GM21786 (cell line): ENCODE measurements around the gene AKAP13.

ENCODE experiments used
- ATAC-seq: cut with Tn5 transposase; IDR thresholded peaks from one replicate; pipeline ENCODE4 v1.9.1; 2021; ENCODE audit not compliant: unreplicated experiment

Gene AKAP13

GRCh38 chr15:85443046-85443445, 62.6 kb downstream of the AKAP13 start:
- no peak for ATAC-seq

GRCh38 chr15:85443593-85444087, 63.2 kb downstream of the AKAP13 start:
- peak; percentile 63 for ATAC-seq

GRCh38 chr15:85444122-85444745, 63.8 kb downstream of the AKAP13 start:
- ATAC-seq = no peak

- no peak for ATAC-seq
Measured at GRCh38 chr15:85445361-85445760, 65.0 kb downstream of the AKAP13 start.

GRCh38 chr15:85451099-85451700, 70.8 kb downstream of the AKAP13 start:
- no peak for ATAC-seq

GRCh38 chr15:85452436-85452835, 72.0 kb downstream of the AKAP13 start:
- no peak for ATAC-seq

- ATAC-seq = no peak
Measured at GRCh38 chr15:85453144-85453872, 72.9 kb downstream of the AKAP13 start.

GRCh38 chr15:85454403-85454802, 74.0 kb downstream of the AKAP13 start:
- ATAC-seq = no peak

- ATAC-seq = no peak
Measured at GRCh38 chr15:85455891-85456290, 75.5 kb downstream of the AKAP13 start.

- no peak for ATAC-seq
Measured at GRCh38 chr15:85456798-85457197, 76.4 kb downstream of the AKAP13 start.

- peak; percentile 74 for ATAC-seq
Measured at GRCh38 chr15:85457392-85457968, 77.1 kb downstream of the AKAP13 start.

GRCh38 chr15:85458764-85459163, 78.4 kb downstream of the AKAP13 start:
- no peak for ATAC-seq

- ATAC-seq = no peak
Measured at GRCh38 chr15:85462029-85462428, 81.6 kb downstream of the AKAP13 start.

- ATAC-seq = no peak
Measured at GRCh38 chr15:85463276-85463892, 83.0 kb downstream of the AKAP13 start.

- ATAC-seq = no peak
Measured at GRCh38 chr15:85463976-85464375, 83.6 kb downstream of the AKAP13 start.

GRCh38 chr15:85464471-85464870, 84.1 kb downstream of the AKAP13 start:
- no peak for ATAC-seq

- ATAC-seq = no peak
Measured at GRCh38 chr15:85470563-85471271, 90.3 kb downstream of the AKAP13 start.

GRCh38 chr15:85472349-85472748, 91.9 kb downstream of the AKAP13 start:
- no peak for ATAC-seq

GRCh38 chr15:85473455-85473854, 93.1 kb downstream of the AKAP13 start:
- ATAC-seq = peak; percentile 41

- ATAC-seq = peak; percentile 38
Measured at GRCh38 chr15:85474700-85475316, 94.4 kb downstream of the AKAP13 start.
